GM12878 (cell line): ENCODE measurements around the gene GRK1. TPM values are rescaled to one million over a fixed set of nuclear protein-coding genes. Genes with fewer than 3 reads are reported as not detected.

Experiments
- ATAC-seq: fragments of 200-7000 bp; cut with Tn5 transposase; 3 replicates; pipeline ENCODE4 v1.9.1; 2020; ENCODE audit warnings: mild to moderate bottlenecking, moderate library complexity
- BruUV-seq: library from RNA; stranded (reverse); fragments of 400-500 nt; replicated peaks from 2 replicates; lab custom pipeline; 2021; lab: Mats Ljungman, UMichigan
- CTCF ChIA-PET: fragments of 300-600 bp; sonication (Branson Sonifier 250); formaldehyde crosslinking; extraction: SDS; loops from one replicate; lab custom pipeline; 2021; ENCODE audit warnings: inconsistent platforms; lab: Yijun Ruan, JAX
- POLR2A ChIA-PET: fragments of 350-600 bp; formaldehyde crosslinking; extraction: SDS; loops from one replicate; lab custom pipeline; 2021; ENCODE audit warnings: inconsistent platforms; lab: Charles Lee
- RAD21 ChIA-PET: fragments of 300-600 bp; sonication (Branson Sonifier 250); formaldehyde crosslinking; loops from one replicate; lab custom pipeline; 2023; ENCODE audit warnings: antibody characterized with exemption; ENCODE audit not compliant: unreplicated experiment; lab: Charles Lee
- SMC1A ChIA-PET: fragments of 300-600 bp; sonication (Branson Sonifier 250); formaldehyde crosslinking; loops from one replicate; lab custom pipeline; 2023; ENCODE audit not compliant: unreplicated experiment, uncharacterized antibody; lab: Charles Lee
- DNase-seq: peaks from one replicate; pipeline ENCODE4 v3.0.0-alpha.2; 2011; ENCODE audit warnings: low read depth, low spot score
- FAIRE-seq: peaks from 3 replicates; lab custom pipeline; 2011; peaks lifted over from hg19 to GRCh38; lab: Jason Lieb, UNC
- H2AFZ ChIP-seq: 2 replicates; pipeline ENCODE4 v1.6.0; 2011; ENCODE audit warnings: low read depth, low read length, control low read depth; ENCODE audit not compliant: control insufficient read depth
- H3K27ac ChIP-seq: 2 replicates; pipeline ENCODE4 v1.5.1; 2011; ENCODE audit warnings: control low read depth; ENCODE audit not compliant: control insufficient read depth, insufficient read depth
- H3K27me3 ChIP-seq, 2 experiments: replicated peaks in 1 of 2; 2 replicates each; pipeline versions ENCODE4 v1.6.0 to v1.6.1; 2011; ENCODE audit warnings: low read length in 1 of 2; ENCODE audit not compliant: control insufficient read depth in 2 of 2, insufficient read depth in 2 of 2
- H3K36me3 ChIP-seq, 2 experiments: 2 replicates each; pipeline ENCODE4 v1.5.1; 2011; ENCODE audit warnings: low read length in 1 of 2; ENCODE audit not compliant: control insufficient read depth in 2 of 2, insufficient read depth in 2 of 2
- H3K4me1 ChIP-seq: 2 replicates; pipeline ENCODE4 v1.6.1; 2011; ENCODE audit warnings: mild to moderate bottlenecking, low read length, moderate library complexity, mixed read lengths; ENCODE audit not compliant: control insufficient read depth, insufficient read depth
- H3K4me2 ChIP-seq: 2 replicates; pipeline ENCODE4 v1.6.0; 2011; ENCODE audit warnings: control low read depth; ENCODE audit not compliant: control insufficient read depth, insufficient read depth
- H3K4me3 ChIP-seq: fragments of 200-600 bp; sonication (generic); 2 replicates; pipeline ENCODE4 v1.5.1; 2016
- H3K79me2 ChIP-seq: 2 replicates; pipeline ENCODE4 v1.6.0; 2011; ENCODE audit warnings: low read length; ENCODE audit not compliant: control insufficient read depth, insufficient read depth
- H3K9ac ChIP-seq: 2 replicates; pipeline ENCODE4 v1.8.0; 2011; ENCODE audit warnings: low read length, control low read depth, mixed read lengths; ENCODE audit not compliant: control insufficient read depth, insufficient read depth
- H3K9me3 ChIP-seq: replicated peaks from 3 replicates; pipeline ENCODE4 v1.5.1; 2011; ENCODE audit warnings: mild to moderate bottlenecking, low read length; ENCODE audit not compliant: control insufficient read depth, insufficient read depth
- H4K20me1 ChIP-seq: 2 replicates; pipeline ENCODE4 v1.6.0; 2011; ENCODE audit not compliant: control insufficient read depth, insufficient read depth
- FOS ChIP-seq: IDR thresholded peaks from 3 replicates; pipeline ENCODE4 v1.6.1; 2011; ENCODE audit warnings: borderline replicate concordance; ENCODE audit not compliant: insufficient read length; ENCODE audit errors: extremely low read depth
- IKZF2 ChIP-seq, 2 experiments: fragments of 450-650 bp; IDR thresholded peaks; 2 replicates each; pipeline ENCODE4 v1.6.1; 2017; ENCODE audit warnings: mild to moderate bottlenecking in 2 of 2, moderate library complexity in 2 of 2
- NFYB ChIP-seq: IDR thresholded peaks from 2 replicates; pipeline ENCODE4 v1.6.1; 2011; ENCODE audit warnings: low read depth, mild to moderate bottlenecking, low read length, improper control_type of control experiment, moderate library complexity; ENCODE audit not compliant: insufficient read depth
- SMARCA5 ChIP-seq: fragments of 450-650 bp; IDR thresholded peaks from 2 replicates; pipeline ENCODE4 v1.6.1; 2017; ENCODE audit warnings: mild to moderate bottlenecking
- STAT1 ChIP-seq: fragments of 450-650 bp; conservative IDR thresholded peaks from 2 replicates; pipeline ENCODE4 v1.6.1; 2014; ENCODE audit warnings: antibody characterized with exemption, mild to moderate bottlenecking
- ZNF622 ChIP-seq: fragments of 450-650 bp; IDR thresholded peaks from 2 replicates; pipeline ENCODE4 v1.6.1; 2017; ENCODE audit warnings: mild to moderate bottlenecking, inconsistent platforms
- WGBS: methylation state at CpG from one replicate; pipeline ENCODE4 v1.1.6; 2016; ENCODE audit warnings: low lambda C conversion rate; ENCODE audit not compliant: insufficient replicate concordance, insufficient coverage; ENCODE audit errors: missing lambda C conversion rate; 5-methylcytosine and 5-hydroxymethylcytosine counted together
- in situ Hi-C: fragments of 300-500 bp; cut with MboI; formaldehyde crosslinking; loops from 9 replicates; pipeline ENCODE4 v1.14.3; 2018; ENCODE audit warnings: mixed read lengths
- intact Hi-C: fragments of 100-400 bp; cut with micrococcal nuclease; formaldehyde crosslinking; loops from one replicate; pipeline ENCODE4 v1.14.2; 2022; ENCODE audit not compliant: unreplicated experiment
- polyA plus RNA-seq, 11 experiments: library from polyadenylated mRNA; depleted of rRNA in 4 of 11; unstranded in 6 of 11; stranded (reverse) in 5 of 11; fragments of >200 nt; fragmentation: Nextera tagmentation in 4 of 11; fragmentation: Illumina TruSeq in 1 of 11; extraction: Ambion mirVana in 4 of 11; extraction: Trizol in 1 of 11; gene quantifications; 1 replicate in 1 of 11; 2 replicates in 10 of 11; pipeline versions ENCODE4 v1.2.1 to v1.2.3, GENCODE V29; 2011 to 2016; ENCODE audit warnings: inconsistent platforms in 2 of 11, missing spikeins in 2 of 11, low read depth in 1 of 11
- total RNA-seq, 4 experiments: library from RNA; depleted of rRNA in 3 of 4; stranded (reverse); fragments of >200 nt in 3 of 4; fragmentation: Illumina TruSeq in 1 of 4; extraction: Trizol in 1 of 4; gene quantifications; 2 replicates each; pipeline versions ENCODE4 v1.2.1 to v1.2.3, GENCODE V29; 2013 to 2021
- TF ChIP-seq, protein P1 (sequence below): IDR thresholded peaks from 2 replicates; pipeline ENCODE4 v1.6.1; 2012; ENCODE audit warnings: improper control_type of control experiment, low read depth, low read length; ENCODE audit not compliant: insufficient replicate concordance

Gene GRK1
- total and polyA plus RNA-seq, 10 of the 15 experiments (the other 5 are each of a cell fraction or from before 2014, with no cell fraction given): under 0.01 to 0.04 TPM; not detected in 8

- no peaks in the 10 kb centered on the region for H4K20me1 ChIP-seq
- no peaks in the 10 kb centered on the region for H3K79me2 ChIP-seq
- H3K4me3 ChIP-seq: no peak overlapping the region
- no peak overlapping the region for H2AFZ ChIP-seq
- no peaks in the 10 kb centered on the region for H3K27me3 ChIP-seq
- SMC1A ChIA-PET: no interaction called here
- H3K36me3 ChIP-seq: no peaks in the 10 kb centered on the region
- BruUV-seq: no TSS peak
- RAD21 ChIA-PET: no interaction called here
- POLR2A ChIA-PET: no interaction called here
- WGBS: 49% methylated on average over 3 of the region's 3 CpGs
- no peaks in the 10 kb centered on the region for H3K4me1 ChIP-seq
- DNase-seq: no peak
- H3K27ac ChIP-seq: no peak overlapping the region
- intact Hi-C loops (no loop called here), in situ Hi-C loops (no loop called here)
- no peak for TF ChIP-seq FOS
- TF ChIP-seq NFYB: no peak
- no peak for TF ChIP-seq STAT1
- TF ChIP-seq IKZF2 (IDR thresholded peaks at IDR 0.05): no peak
- no peak for TF ChIP-seq ZNF622
- TF ChIP-seq SMARCA5: no peak
- TF ChIP-seq, protein P1, sequence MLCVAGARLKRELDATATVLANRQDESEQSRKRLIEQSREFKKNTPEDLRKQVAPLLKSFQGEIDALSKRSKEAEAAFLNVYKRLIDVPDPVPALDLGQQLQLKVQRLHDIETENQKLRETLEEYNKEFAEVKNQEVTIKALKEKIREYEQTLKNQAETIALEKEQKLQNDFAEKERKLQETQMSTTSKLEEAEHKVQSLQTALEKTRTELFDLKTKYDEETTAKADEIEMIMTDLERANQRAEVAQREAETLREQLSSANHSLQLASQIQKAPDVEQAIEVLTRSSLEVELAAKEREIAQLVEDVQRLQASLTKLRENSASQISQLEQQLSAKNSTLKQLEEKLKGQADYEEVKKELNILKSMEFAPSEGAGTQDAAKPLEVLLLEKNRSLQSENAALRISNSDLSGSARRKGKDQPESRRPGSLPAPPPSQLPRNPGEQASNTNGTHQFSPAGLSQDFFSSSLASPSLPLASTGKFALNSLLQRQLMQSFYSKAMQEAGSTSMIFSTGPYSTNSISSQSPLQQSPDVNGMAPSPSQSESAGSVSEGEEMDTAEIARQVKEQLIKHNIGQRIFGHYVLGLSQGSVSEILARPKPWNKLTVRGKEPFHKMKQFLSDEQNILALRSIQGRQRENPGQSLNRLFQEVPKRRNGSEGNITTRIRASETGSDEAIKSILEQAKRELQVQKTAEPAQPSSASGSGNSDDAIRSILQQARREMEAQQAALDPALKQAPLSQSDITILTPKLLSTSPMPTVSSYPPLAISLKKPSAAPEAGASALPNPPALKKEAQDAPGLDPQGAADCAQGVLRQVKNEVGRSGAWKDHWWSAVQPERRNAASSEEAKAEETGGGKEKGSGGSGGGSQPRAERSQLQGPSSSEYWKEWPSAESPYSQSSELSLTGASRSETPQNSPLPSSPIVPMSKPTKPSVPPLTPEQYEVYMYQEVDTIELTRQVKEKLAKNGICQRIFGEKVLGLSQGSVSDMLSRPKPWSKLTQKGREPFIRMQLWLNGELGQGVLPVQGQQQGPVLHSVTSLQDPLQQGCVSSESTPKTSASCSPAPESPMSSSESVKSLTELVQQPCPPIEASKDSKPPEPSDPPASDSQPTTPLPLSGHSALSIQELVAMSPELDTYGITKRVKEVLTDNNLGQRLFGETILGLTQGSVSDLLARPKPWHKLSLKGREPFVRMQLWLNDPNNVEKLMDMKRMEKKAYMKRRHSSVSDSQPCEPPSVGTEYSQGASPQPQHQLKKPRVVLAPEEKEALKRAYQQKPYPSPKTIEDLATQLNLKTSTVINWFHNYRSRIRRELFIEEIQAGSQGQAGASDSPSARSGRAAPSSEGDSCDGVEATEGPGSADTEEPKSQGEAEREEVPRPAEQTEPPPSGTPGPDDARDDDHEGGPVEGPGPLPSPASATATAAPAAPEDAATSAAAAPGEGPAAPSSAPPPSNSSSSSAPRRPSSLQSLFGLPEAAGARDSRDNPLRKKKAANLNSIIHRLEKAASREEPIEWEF: no peak
- H3K9me3 ChIP-seq: no peaks in the 10 kb centered on the region
- CTCF ChIA-PET: no interaction called here
- no peak for FAIRE-seq
- no peak overlapping the region for H3K9ac ChIP-seq
- no peak overlapping the region for H3K4me2 ChIP-seq
- ATAC-seq: no peak
Measured at GRCh38 chr13:113660066-113660465, 7.0 kb upstream of the GRK1 start.
